GM21786 (cell line): ENCODE results near the gene CCDC85A.

Experiments
- ATAC-seq: cut with Tn5 transposase; IDR thresholded peaks from one replicate; pipeline ENCODE4 v1.9.1; 2021; ENCODE audit not compliant: unreplicated experiment

Gene CCDC85A

GRCh38 chr2:56357655-56358295, 174.0 kb downstream of the CCDC85A start:
- ATAC-seq, result no peak

DNA sequence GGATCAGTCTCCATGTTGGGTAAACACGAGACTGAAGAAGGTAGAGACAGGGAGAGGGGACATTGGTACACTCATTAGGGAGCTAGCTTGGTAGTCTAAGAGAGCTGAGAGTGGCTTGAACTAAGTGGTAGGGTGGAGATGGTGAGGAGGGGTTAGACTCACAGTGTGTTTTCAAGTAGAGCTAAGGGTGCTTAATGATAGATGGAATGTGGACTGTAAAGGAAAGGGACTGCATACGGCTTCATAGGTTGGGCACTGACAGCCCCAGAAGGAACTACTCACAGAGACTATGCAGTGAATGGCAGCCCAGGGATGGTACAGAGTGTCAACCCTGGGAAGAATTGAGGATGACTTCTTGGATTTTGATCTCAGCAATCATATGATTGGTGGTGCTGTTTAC, 178.1 kb downstream of the CCDC85A start:
- no peak for ATAC-seq

GRCh38 chr2:56364902-56365301, 181.1 kb downstream of the CCDC85A start:
- no peak for ATAC-seq

GRCh38 chr2:56369316-56369715, 185.5 kb downstream of the CCDC85A start:
- no peak for ATAC-seq

DNA sequence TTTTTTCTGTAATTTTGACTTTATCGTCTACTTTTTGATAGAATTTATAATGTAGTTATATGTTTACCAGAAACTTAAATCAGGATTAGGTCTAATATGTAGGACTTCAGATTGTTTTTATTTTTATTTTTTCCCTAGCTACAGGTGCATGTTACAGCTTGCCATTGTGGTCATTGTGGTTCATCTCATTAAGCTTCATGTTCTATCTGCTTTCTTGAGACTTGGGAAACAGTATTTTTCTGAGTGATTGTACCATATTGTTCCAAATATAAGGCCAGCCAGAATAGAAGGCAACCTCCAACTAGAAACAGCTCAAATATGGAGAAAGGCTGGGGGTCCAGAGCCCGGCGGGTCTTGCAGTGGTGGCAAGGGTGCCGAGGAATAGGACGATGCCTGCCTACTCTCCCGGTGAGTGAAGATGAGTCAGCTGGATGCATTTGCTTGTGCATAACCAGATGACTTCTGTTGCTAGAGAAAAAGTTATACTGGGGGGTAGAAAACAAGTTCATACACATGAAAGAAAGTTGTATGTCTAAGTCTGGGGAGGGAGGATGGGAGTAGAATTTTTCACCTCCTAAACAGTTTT, 188.4 kb downstream of the CCDC85A start:
- ATAC-seq, result no peak

GRCh38 chr2:56375251-56375650, 191.5 kb downstream of the CCDC85A start:
- ATAC-seq, result no peak

DNA sequence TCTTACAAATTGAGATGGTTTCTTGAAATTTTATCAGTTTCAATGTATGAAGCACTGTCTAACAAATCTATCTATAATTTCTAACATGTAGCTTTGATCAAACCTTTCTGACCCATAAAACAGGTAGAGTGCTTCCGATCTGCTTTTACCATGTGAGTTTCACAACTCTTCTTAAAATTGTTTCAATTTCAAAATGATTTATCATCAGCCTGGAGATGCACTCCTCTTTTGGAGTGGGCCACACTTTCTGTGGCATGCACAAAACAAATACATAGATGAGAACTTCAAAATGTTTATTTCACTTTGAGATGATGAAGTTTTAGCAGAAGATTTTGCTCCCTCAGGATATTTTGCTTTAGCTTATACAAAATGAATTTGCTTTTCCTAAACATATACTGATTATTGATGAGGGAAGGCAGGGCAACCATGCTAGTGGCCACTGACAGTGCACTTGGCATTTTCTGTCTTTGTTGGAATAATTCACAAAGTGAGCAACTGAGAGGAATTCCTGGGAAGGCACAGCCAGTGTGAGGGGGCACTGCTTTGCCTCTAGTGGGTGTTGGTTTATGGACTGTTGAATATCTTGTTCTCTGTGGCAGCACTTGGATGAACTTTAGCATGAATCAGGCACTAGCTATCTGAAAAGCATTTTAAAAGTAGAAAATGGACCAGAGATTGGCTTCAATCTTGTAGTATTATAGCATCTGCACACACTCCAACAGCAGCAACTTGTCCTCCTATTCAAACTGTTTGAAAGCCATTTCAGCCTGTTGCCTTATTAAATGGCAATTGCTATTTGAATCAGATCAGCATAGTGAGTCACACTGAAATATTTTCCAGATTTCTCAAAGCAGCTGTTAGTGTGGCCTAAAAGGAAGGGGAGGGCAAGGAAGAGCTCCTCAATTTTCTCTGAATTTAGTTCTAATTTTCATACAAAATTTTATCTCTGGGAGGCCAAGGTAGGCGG, 193.2 kb downstream of the CCDC85A start:
- no peak for ATAC-seq

DNA sequence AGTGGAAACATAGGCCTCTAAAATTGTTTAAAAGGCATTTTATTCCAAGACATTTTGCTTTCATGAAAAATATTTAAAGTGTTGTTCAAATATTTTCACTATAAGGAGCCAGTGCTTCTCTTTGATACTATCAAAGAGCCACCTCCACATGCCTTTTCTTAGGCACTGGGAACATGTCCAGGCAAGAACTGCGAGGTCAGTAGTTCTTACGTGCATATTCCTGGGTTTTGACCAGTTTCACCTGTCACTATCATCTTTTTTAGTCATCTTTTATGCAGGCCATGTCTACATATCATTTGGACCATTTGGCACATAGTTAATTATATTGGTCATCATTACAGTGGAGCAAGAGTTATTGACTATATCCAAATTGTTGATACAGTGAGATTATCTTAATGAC, 195.3 kb downstream of the CCDC85A start:
- no peak for ATAC-seq

DNA sequence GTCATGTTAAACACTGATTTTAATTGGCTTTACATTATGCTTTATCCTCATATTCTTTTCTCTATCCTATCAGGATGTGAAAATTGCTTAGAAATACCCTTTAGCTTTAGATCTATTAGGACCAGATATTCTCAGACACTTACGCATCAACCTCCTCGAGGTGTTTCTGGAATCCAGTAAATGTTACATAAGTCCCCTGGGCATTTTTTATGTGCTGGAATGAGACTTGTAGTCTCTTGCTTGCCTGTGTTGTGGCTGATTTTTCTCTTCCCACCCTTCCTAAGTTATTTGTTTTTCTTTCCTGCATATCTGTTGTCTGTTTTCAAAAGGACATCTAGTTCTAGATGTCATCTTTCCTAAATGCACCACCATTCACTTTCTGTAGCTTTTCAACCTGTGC, 197.1 kb downstream of the CCDC85A start:
- no peak for ATAC-seq

GRCh38 chr2:56382466-56382865, 198.7 kb downstream of the CCDC85A start:
- no peak for ATAC-seq

DNA sequence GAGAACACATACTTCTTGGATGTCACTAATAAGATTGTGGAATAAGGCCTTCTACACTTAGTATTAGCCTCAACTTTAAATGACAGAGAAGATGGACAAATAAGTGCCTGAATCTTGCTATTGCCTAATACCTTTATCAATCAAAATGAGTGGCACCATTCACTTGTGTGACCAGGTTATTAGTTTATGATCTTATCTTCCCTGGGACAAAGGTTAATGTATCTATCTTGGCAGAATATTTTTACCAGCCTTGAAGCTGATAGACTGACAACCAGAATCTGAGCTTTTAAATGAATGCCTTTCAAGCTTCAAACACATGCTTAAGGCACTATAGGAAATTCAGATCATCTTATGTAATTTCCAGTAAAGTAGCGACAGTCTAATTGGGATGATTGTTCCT, 202.9 kb downstream of the CCDC85A start:
- ATAC-seq, result no peak

DNA sequence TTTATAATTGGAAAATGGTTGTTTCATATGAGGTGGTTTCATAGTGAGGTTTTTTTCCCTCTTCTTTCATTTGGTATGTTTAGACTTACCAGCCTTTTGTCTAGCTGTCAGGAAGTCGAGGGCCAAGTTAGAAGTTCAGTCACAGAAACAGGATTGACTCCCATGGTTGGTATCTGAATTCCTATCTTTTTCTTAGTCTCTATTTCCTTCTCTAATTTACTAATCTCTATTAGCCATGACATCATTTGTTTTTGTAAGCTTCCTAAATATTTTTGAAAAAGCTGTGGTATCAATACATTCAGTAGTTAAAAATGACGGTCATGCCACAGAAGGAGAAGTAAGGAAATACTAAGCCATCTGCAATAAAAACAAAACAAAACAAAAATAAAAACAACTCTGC, 206.9 kb downstream of the CCDC85A start:
- ATAC-seq, result no peak

GRCh38 chr2:56410140-56410539, 226.3 kb downstream of the CCDC85A start:
- no peak for ATAC-seq

DNA sequence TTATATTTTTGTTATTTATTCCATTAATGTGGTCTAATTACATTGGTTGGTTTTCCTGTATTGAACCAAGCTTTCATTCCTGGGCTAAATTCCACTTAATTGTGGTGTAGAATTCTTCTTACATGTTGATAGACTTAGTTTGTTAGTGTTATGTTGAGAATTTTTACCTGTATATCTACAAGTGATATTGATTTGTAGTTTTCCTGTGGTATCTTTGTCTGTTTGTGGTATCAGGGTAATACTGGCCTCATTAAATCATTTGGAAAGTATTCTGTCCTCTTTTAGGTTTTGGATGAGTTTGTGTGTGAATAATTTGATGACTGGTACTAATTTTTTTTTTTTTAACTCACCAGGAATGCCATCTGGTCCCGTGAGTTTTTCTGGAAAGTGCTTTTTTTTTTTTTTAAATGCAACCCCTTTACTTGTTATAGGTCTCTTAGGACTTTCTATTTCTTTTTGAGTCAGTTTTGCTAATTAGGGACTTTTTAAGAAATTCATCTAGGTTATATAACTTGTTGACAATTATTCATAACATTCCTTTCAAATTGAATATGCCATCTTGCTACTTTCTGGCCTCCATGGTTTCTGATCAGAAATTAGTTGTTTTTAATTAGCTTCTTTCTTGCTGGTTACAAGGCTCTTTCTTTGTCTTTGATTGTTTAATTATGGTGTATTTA, 232.8 kb downstream of the CCDC85A start:
- no peak for ATAC-seq
